ENCODE data around the gene XRCC5. TPM values are rescaled to one million over a fixed set of nuclear protein-coding genes. Genes with fewer than 3 reads are reported as not detected.
A peak's percentile ranks its signal among the peaks of the same experiment; 100 is the strongest.

The XRCC5 gene
- total RNA-seq, 2 donors from 2014 or later: 492 to 493 TPM

GRCh38 chr2:216164576-216164975 is 55.4 kb downstream of the XRCC5 start:
- Histone ChIP-seq H3K4me1 (ENCODE audit: control insufficient read depth, insufficient read depth, low read length) (no peaks in the 10 kb centered on the region), H3K9ac (ENCODE audit: extremely low read depth, low read length, poor library complexity, severe bottlenecking) (no peak overlapping the region), H3K9me3 (ENCODE audit: control insufficient read depth, low read length) (no peaks in the 10 kb centered on the region), H3K4me3 (ENCODE audit: low read length) (no peak overlapping the region), H3K27me3 (ENCODE audit: control insufficient read depth, insufficient read depth, low read length, poor library complexity, severe bottlenecking) (no peaks in the 10 kb centered on the region), H3K36me3 (ENCODE audit: control insufficient read depth, insufficient read depth, low read length) (peaks cover 99% of the 10 kb centered on the region), H3K27ac (ENCODE audit: low read depth, low read length) (peak overlapping the region; percentile 16)
- DNase-seq: no peak
- peaks cover 89% of the 10 kb centered on the region for H3K36me3 Mint-ChIP-seq (ENCODE audit: low read depth)
- H3K9me3 Mint-ChIP-seq: no peaks in the 10 kb centered on the region
- WGBS, 2 experiments (ENCODE audit: insufficient coverage in 1 of 2, insufficient read length in 1 of 2): 99 to 100% methylated on average over 1 to 4 of the region's 4 CpGs
- TF ChIP-seq CTCF (conservative IDR thresholded peaks at IDR 0.05): no peak
- peak overlapping the region; percentile 8 for H3K27ac Mint-ChIP-seq
- no peaks in the 10 kb centered on the region for H3K27me3 Mint-ChIP-seq (ENCODE audit: insufficient read depth)
- no peak overlapping the region for H3K4me3 Mint-ChIP-seq
- no peaks in the 10 kb centered on the region for H3K4me1 Mint-ChIP-seq

- no peak overlapping the region for H3K9ac ChIP-seq (ENCODE audit: extremely low read depth, low read length, poor library complexity, severe bottlenecking)
- no peak overlapping the region for H3K4me3 Mint-ChIP-seq
- H3K27ac Mint-ChIP-seq: no peak overlapping the region
- H3K36me3 Mint-ChIP-seq (ENCODE audit: low read depth): peaks cover 88% of the 10 kb centered on the region
- no peak overlapping the region for H3K27ac ChIP-seq (ENCODE audit: low read depth, low read length)
- H3K36me3 ChIP-seq (ENCODE audit: control insufficient read depth, insufficient read depth, low read length): peaks cover 100% of the 10 kb centered on the region
- H3K27me3 Mint-ChIP-seq (ENCODE audit: insufficient read depth): no peaks in the 10 kb centered on the region
- H3K9me3 Mint-ChIP-seq: no peaks in the 10 kb centered on the region
- DNase-seq: no peak
- H3K27me3 ChIP-seq (ENCODE audit: control insufficient read depth, insufficient read depth, low read length, poor library complexity, severe bottlenecking): no peaks in the 10 kb centered on the region
- TF ChIP-seq CTCF (conservative IDR thresholded peaks at IDR 0.05): no peak
- no peak overlapping the region for H3K4me3 ChIP-seq (ENCODE audit: low read length)
- no peaks in the 10 kb centered on the region for H3K4me1 Mint-ChIP-seq
- WGBS, 2 experiments (ENCODE audit: insufficient coverage in 1 of 2, insufficient read length in 1 of 2): 98% methylated on average over 4 of the region's 4 CpGs; no CpG with 5 or more reads in 1 of the 2 experiments
- H3K4me1 ChIP-seq (ENCODE audit: control insufficient read depth, insufficient read depth, low read length): no peaks in the 10 kb centered on the region
- no peaks in the 10 kb centered on the region for H3K9me3 ChIP-seq (ENCODE audit: control insufficient read depth, low read length)
Measured at GRCh38 chr2:216165711-216166110, 56.6 kb downstream of the XRCC5 start.

- Mint-ChIP-seq H3K36me3 (ENCODE audit: low read depth) (peaks cover 84% of the 10 kb centered on the region), H3K4me1 (no peaks in the 10 kb centered on the region), H3K4me3 (no peak overlapping the region), H3K9me3 (no peaks in the 10 kb centered on the region), H3K27ac (no peak overlapping the region), H3K27me3 (ENCODE audit: insufficient read depth) (no peaks in the 10 kb centered on the region)
- H3K9me3 ChIP-seq (ENCODE audit: control insufficient read depth, low read length): no peaks in the 10 kb centered on the region
- H3K9ac ChIP-seq (ENCODE audit: extremely low read depth, low read length, poor library complexity, severe bottlenecking): no peak overlapping the region
- H3K27ac ChIP-seq (ENCODE audit: low read depth, low read length): no peak overlapping the region
- H3K36me3 ChIP-seq (ENCODE audit: control insufficient read depth, insufficient read depth, low read length): peaks cover 99% of the 10 kb centered on the region
- no peaks in the 10 kb centered on the region for H3K4me1 ChIP-seq (ENCODE audit: control insufficient read depth, insufficient read depth, low read length)
- H3K4me3 ChIP-seq (ENCODE audit: low read length): no peak overlapping the region
- no peak for DNase-seq
- no peak for TF ChIP-seq CTCF (conservative IDR thresholded peaks at IDR 0.05)
- 98 to 100% methylated on average over 2 to 3 of the region's 3 CpGs for WGBS, 2 experiments (ENCODE audit: insufficient coverage in 1 of 2, insufficient read length in 1 of 2)
- no peaks in the 10 kb centered on the region for H3K27me3 ChIP-seq (ENCODE audit: control insufficient read depth, insufficient read depth, low read length, poor library complexity, severe bottlenecking)
Measured at GRCh38 chr2:216169087-216169486, 59.9 kb downstream of the XRCC5 start.
